SW480 (cell line): ENCODE measurements around the gene ME3.

ENCODE experiments used
- DNase-seq: peaks from one replicate; pipeline ENCODE4 v3.0.0-alpha.2; 2016; ENCODE audit warnings: low spot score

Gene ME3

GRCh38 chr11:86514453-86514852 lies 158.0 kb downstream of the ME3 start:
- no peak for DNase-seq

GRCh38 chr11:86513746-86514373 lies 158.6 kb downstream of the ME3 start:
- DNase-seq = no peak

GRCh38 chr11:86513138-86513537 lies 159.3 kb downstream of the ME3 start:
- DNase-seq = no peak

GRCh38 chr11:86511086-86511551 lies 161.3 kb downstream of the ME3 start:
- DNase-seq = peak; percentile 45

GRCh38 chr11:86510674-86511073 lies 161.7 kb downstream of the ME3 start:
- DNase-seq = no peak

GRCh38 chr11:86510097-86510496 lies 162.3 kb downstream of the ME3 start:
- no peak for DNase-seq

GRCh38 chr11:86509588-86509974 lies 162.8 kb downstream of the ME3 start:
- DNase-seq = no peak

GRCh38 chr11:86508604-86509587 lies 163.5 kb downstream of the ME3 start:
- no peak for DNase-seq

GRCh38 chr11:86507249-86507845 lies 165.1 kb downstream of the ME3 start:
- no peak for DNase-seq

- DNase-seq = no peak
Observed at GRCh38 chr11:86506235-86506634, 166.2 kb downstream of the ME3 start.

GRCh38 chr11:86503131-86503530 lies 169.3 kb downstream of the ME3 start:
- DNase-seq = no peak

- no peak for DNase-seq
Observed at GRCh38 chr11:86502137-86502642, 170.2 kb downstream of the ME3 start.

- DNase-seq = no peak
Observed at GRCh38 chr11:86500500-86501140, 171.8 kb downstream of the ME3 start.

GRCh38 chr11:86499723-86500129 lies 172.7 kb downstream of the ME3 start:
- no peak for DNase-seq

GRCh38 chr11:86497836-86498235 lies 174.6 kb downstream of the ME3 start:
- no peak for DNase-seq

- DNase-seq = no peak
Observed at GRCh38 chr11:86497310-86497709, 175.1 kb downstream of the ME3 start.

GRCh38 chr11:86495351-86495750 lies 177.1 kb downstream of the ME3 start:
- DNase-seq = no peak

- no peak for DNase-seq
Observed at GRCh38 chr11:86492370-86493010, 179.9 kb downstream of the ME3 start.

GRCh38 chr11:86491027-86491426 lies 181.4 kb downstream of the ME3 start:
- DNase-seq = no peak

GRCh38 chr11:86490582-86490981 lies 181.8 kb downstream of the ME3 start:
- no peak for DNase-seq

GRCh38 chr11:86489442-86489841 lies 183.0 kb downstream of the ME3 start:
- no peak for DNase-seq

GRCh38 chr11:86488553-86488952 lies 183.9 kb downstream of the ME3 start:
- DNase-seq = no peak
